Endothelial cell of umbilical vein (primary cell): ENCODE results near the gene PLEKHG1. TPM values are rescaled to one million over a fixed set of nuclear protein-coding genes. Genes with fewer than 3 reads are reported as not detected.

Source experiments
- BruUV-seq: library from RNA; stranded (reverse); fragments of 400-500 nt; replicated peaks from 2 replicates; lab custom pipeline; 2021; lab: Mats Ljungman, UMichigan
- CTCF ChIA-PET: fragments of 300-600, 350-600 bp; sonication (Branson Sonifier 250); formaldehyde crosslinking; loops from one replicate; lab custom pipeline; 2021; ENCODE audit warnings: antibody characterized with exemption, inconsistent platforms; lab: Charles Lee
- POLR2A ChIA-PET: fragments of 300-600, 350-600 bp; sonication (Branson Sonifier 250); formaldehyde crosslinking; loops from one replicate; lab custom pipeline; 2021; ENCODE audit warnings: antibody characterized with exemption, inconsistent platforms; lab: Charles Lee
- DNase-seq: peaks from one replicate; pipeline ENCODE4 v3.0.0-alpha.2; 2011; ENCODE audit warnings: low read depth, low spot score
- FAIRE-seq: peaks from 2 replicates; lab custom pipeline; 2011; peaks lifted over from hg19 to GRCh38; lab: Jason Lieb, UNC
- H2AFZ ChIP-seq: 2 replicates; pipeline ENCODE4 v1.6.0; 2012; ENCODE audit warnings: low read depth, low read length, control low read depth, inconsistent platforms
- H3K27ac ChIP-seq: 2 replicates; pipeline ENCODE4 v1.5.1; 2011; ENCODE audit warnings: low read depth, mild to moderate bottlenecking, control low read depth, low read length, moderate library complexity; ENCODE audit not compliant: insufficient read depth
- H3K27me3 ChIP-seq, 2 experiments: 2 replicates each; pipeline versions ENCODE4 v1.6.0 to v1.6.1; 2011; ENCODE audit warnings: low read length in 2 of 2, mixed read lengths in 1 of 2; ENCODE audit not compliant: control insufficient read depth in 2 of 2, insufficient read depth in 2 of 2
- H3K36me3 ChIP-seq, 2 experiments: 2 replicates in 1 of 2; 3 replicates in 1 of 2; pipeline ENCODE4 v1.5.1; 2011; ENCODE audit warnings: low read length in 2 of 2, mild to moderate bottlenecking in 1 of 2, moderate library complexity in 1 of 2; ENCODE audit not compliant: control insufficient read depth in 2 of 2, insufficient read depth in 2 of 2; ENCODE audit errors: extremely low read depth in 1 of 2
- H3K4me1 ChIP-seq: 3 replicates; pipeline ENCODE4 v1.5.1; 2011; ENCODE audit warnings: mild to moderate bottlenecking, low read length; ENCODE audit not compliant: control insufficient read depth, insufficient read depth; ENCODE audit errors: extremely low read depth
- H3K4me2 ChIP-seq: 2 replicates; pipeline ENCODE4 v1.6.1; 2011; ENCODE audit warnings: low read length, control low read depth, mixed read lengths; ENCODE audit not compliant: insufficient read depth
- H3K4me3 ChIP-seq, 3 experiments: fragments of 200-600 bp in 1 of 3; sonication (generic), shearing (Covaris generic) in 1 of 3; replicated peaks in 1 of 3; 2 replicates each; pipeline ENCODE4 v1.5.1; 2011 to 2016; ENCODE audit warnings: control low read depth in 3 of 3, low read length in 3 of 3, mild to moderate bottlenecking in 2 of 3, inconsistent platforms in 1 of 3, low read depth in 1 of 3, moderate library complexity in 1 of 3; ENCODE audit not compliant: insufficient read depth in 1 of 3
- H3K79me2 ChIP-seq: 2 replicates; pipeline ENCODE4 v1.6.0; 2012; ENCODE audit warnings: low read length, inconsistent platforms; ENCODE audit not compliant: control insufficient read depth, insufficient read depth
- H3K9ac ChIP-seq: replicated peaks from 2 replicates; pipeline ENCODE3; 2011; ENCODE audit warnings: low read length, control low read depth; ENCODE audit not compliant: insufficient read depth; ENCODE audit errors: extremely low read depth
- H3K9me1 ChIP-seq: replicated peaks from 3 replicates; pipeline ENCODE4 v1.6.0; 2011; ENCODE audit warnings: mild to moderate bottlenecking, low read length; ENCODE audit not compliant: control insufficient read depth, insufficient read depth; ENCODE audit errors: extremely low read depth
- H3K9me3 ChIP-seq: replicated peaks from 2 replicates; pipeline ENCODE4 v1.5.1; 2012; ENCODE audit warnings: low read length, inconsistent platforms; ENCODE audit not compliant: control insufficient read depth, insufficient read depth
- H4K20me1 ChIP-seq: replicated peaks from 2 replicates; pipeline ENCODE3; 2011; ENCODE audit warnings: mild to moderate bottlenecking, low read length; ENCODE audit not compliant: control insufficient read depth, insufficient read depth; ENCODE audit errors: extremely low read depth
- EZH2 ChIP-seq: IDR thresholded peaks from 2 replicates; pipeline ENCODE4 v1.6.1; 2012; ENCODE audit warnings: borderline replicate concordance, low read depth, mild to moderate bottlenecking, moderate library complexity, low read length, inconsistent platforms; ENCODE audit not compliant: severe bottlenecking
- FOS ChIP-seq: IDR thresholded peaks from 2 replicates; pipeline ENCODE4 v1.6.1; 2011; ENCODE audit warnings: mild to moderate bottlenecking, low read length, moderate library complexity, borderline replicate concordance; ENCODE audit not compliant: insufficient read depth
- GATA2 ChIP-seq: IDR thresholded peaks from 2 replicates; pipeline ENCODE4 v1.7.0; 2011; ENCODE audit warnings: low read depth, mild to moderate bottlenecking, moderate library complexity, mixed read lengths, low read length; ENCODE audit not compliant: insufficient read length, insufficient read depth
- JUN ChIP-seq: IDR thresholded peaks from 2 replicates; pipeline ENCODE4 v1.6.1; 2011; ENCODE audit warnings: borderline replicate concordance, low read depth; ENCODE audit not compliant: insufficient read length, insufficient read depth
- MYC ChIP-seq: IDR thresholded peaks from one replicate; pipeline ENCODE4 v1.6.1; 2011; ENCODE audit warnings: mild to moderate bottlenecking, low read depth, low read length
- POLR2A ChIP-seq: IDR thresholded peaks from 2 replicates; pipeline ENCODE4 v1.6.1; 2012; ENCODE audit warnings: low read depth, mild to moderate bottlenecking, control low read depth, low read length
- dilution Hi-C: fragments of 300-500 bp; cut with MboI; formaldehyde crosslinking; loops from one replicate; pipeline ENCODE4 v1.15.0; 2019; ENCODE audit warnings: low sequenced_read_pairs; ENCODE audit not compliant: extremely low pct_ligation_motif_present
- intact Hi-C: fragments of 100-400 bp; cut with micrococcal nuclease; formaldehyde crosslinking; loops from one replicate; pipeline ENCODE4 v1.10.0; 2022
- polyA plus RNA-seq, 4 experiments: library from polyadenylated mRNA; depleted of rRNA in 3 of 4; stranded (reverse) in 3 of 4; unstranded in 1 of 4; fragments of >200 nt; gene quantifications; 2 replicates each; pipeline versions ENCODE4 v1.2.1 to v1.2.3, GENCODE V29; 2011 to 2012; ENCODE audit warnings: missing spikeins in 1 of 4
- total RNA-seq: library from RNA; stranded (reverse); gene quantifications from 2 replicates; pipeline ENCODE4 v1.2.3, GENCODE V29; 2021
- TF ChIP-seq, protein P1 (sequence below), 2 donors: IDR thresholded peaks; 1 replicate in 1 of 2; 2 replicates in 1 of 2; pipeline ENCODE4 v1.5.1; 2011; ENCODE audit warnings: low read length in 2 of 2, mild to moderate bottlenecking in 2 of 2, moderate library complexity in 2 of 2, control low read depth in 1 of 2, inconsistent platforms in 1 of 2, low read depth in 1 of 2; ENCODE audit not compliant: insufficient read depth in 1 of 2; ENCODE audit errors: extremely low read depth in 1 of 2
- TF ChIP-seq, protein P2 (sequence below): IDR thresholded peaks from 2 replicates; pipeline ENCODE4 v1.6.1; 2011; ENCODE audit not compliant: insufficient read depth, insufficient read length

The PLEKHG1 gene
- total and polyA plus RNA-seq, 2 donors (not counting 3 experiments of a cell fraction or from before 2014, with no cell fraction given) = 8.8 to 62.5 TPM

DNA sequence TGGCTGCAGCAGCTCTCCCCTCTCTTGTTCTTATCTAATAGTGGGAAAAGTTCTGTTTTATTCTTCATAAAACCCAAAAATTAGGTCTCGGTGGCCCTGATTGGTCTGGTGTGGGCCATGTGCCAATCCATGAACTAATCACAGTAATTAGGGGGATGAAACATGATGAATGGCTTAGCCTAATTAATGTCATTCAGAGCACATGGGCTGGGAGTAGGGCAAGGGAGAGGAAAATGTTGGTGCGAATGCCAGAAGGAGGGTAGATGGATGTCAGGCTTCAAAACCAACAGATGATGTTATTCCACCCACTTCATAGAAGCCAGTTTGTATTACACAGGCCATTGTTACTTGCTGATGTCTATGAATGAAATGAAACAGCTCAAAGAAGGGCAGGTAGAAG lies 46.5 kb downstream of the PLEKHG1 start:
- no peak overlapping the region for H3K4me3 ChIP-seq
- H3K4me2 ChIP-seq = no peak overlapping the region
- peaks cover 2% of the 10 kb centered on the region for H4K20me1 ChIP-seq
- H2AFZ ChIP-seq = no peak overlapping the region
- no TSS peak for BruUV-seq
- H3K9me3 ChIP-seq = no peaks in the 10 kb centered on the region
- no peak overlapping the region for H3K27ac ChIP-seq
- DNase-seq (no peak), FAIRE-seq (no peak)
- H3K79me2 ChIP-seq = no peaks in the 10 kb centered on the region
- POLR2A ChIA-PET = no interaction called here
- H3K9me1 ChIP-seq = no peaks in the 10 kb centered on the region
- H3K9ac ChIP-seq = no peak overlapping the region
- H3K27me3 ChIP-seq = no peaks in the 10 kb centered on the region
- peaks cover 6% of the 10 kb centered on the region for H3K4me1 ChIP-seq
- no peaks in the 10 kb centered on the region for H3K36me3 ChIP-seq
- TF ChIP-seq, protein P1, sequence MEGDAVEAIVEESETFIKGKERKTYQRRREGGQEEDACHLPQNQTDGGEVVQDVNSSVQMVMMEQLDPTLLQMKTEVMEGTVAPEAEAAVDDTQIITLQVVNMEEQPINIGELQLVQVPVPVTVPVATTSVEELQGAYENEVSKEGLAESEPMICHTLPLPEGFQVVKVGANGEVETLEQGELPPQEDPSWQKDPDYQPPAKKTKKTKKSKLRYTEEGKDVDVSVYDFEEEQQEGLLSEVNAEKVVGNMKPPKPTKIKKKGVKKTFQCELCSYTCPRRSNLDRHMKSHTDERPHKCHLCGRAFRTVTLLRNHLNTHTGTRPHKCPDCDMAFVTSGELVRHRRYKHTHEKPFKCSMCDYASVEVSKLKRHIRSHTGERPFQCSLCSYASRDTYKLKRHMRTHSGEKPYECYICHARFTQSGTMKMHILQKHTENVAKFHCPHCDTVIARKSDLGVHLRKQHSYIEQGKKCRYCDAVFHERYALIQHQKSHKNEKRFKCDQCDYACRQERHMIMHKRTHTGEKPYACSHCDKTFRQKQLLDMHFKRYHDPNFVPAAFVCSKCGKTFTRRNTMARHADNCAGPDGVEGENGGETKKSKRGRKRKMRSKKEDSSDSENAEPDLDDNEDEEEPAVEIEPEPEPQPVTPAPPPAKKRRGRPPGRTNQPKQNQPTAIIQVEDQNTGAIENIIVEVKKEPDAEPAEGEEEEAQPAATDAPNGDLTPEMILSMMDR (IDR thresholded peaks at IDR 0.05; ENCODE audit: extremely low read depth in 1 of 2, insufficient read depth in 1 of 2, low read depth in 1 of 2, low read length in 2 of 2) = no peak
- TF ChIP-seq EZH2 = no peak
- intact Hi-C loops = no loop called here
- CTCF ChIA-PET = no interaction called here
- dilution Hi-C loops = no loop called here

DNA sequence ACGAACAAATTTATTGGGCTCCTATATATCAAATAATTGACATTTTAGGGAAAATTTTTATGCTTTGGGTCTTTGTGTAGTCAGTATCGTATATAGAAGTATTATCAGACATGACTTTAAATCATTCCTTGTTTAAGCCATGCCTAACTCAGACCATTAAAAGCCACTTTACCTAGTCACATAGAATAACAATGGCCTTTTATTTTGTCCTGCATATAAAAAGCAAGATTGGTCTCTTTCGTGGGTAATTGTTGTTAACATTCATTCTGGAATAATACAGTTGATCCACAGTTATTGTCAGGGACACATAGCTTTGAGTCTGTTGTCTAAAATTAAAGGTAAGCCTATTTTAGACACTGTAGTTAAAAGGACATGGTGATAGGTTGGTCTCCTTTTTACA lies 47.4 kb downstream of the PLEKHG1 start:
- TF ChIP-seq FOS = no peak
- no peak for TF ChIP-seq GATA2
- TF ChIP-seq POLR2A = no peak
- TF ChIP-seq, protein P1 (IDR thresholded peaks at IDR 0.05; ENCODE audit: extremely low read depth in 1 of 2, insufficient read depth in 1 of 2, low read depth in 1 of 2, low read length in 2 of 2) = no peak
- TF ChIP-seq JUN = no peak
- TF ChIP-seq, protein P2, sequence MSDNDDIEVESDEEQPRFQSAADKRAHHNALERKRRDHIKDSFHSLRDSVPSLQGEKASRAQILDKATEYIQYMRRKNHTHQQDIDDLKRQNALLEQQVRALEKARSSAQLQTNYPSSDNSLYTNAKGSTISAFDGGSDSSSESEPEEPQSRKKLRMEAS = no peak
- no peak for TF ChIP-seq MYC
- dilution Hi-C loops = no loop called here
- CTCF ChIA-PET = no interaction called here

More for the DNA sequence above, 47.4 kb downstream of the PLEKHG1 start:
- no TSS peak for BruUV-seq
- H2AFZ ChIP-seq = no peak overlapping the region
- no peaks in the 10 kb centered on the region for H3K36me3 ChIP-seq
- DNase-seq = no peak
- no peak overlapping the region for H3K4me3 ChIP-seq
- no peaks in the 10 kb centered on the region for H3K9me1 ChIP-seq
- no peak overlapping the region for H3K9ac ChIP-seq
- no peaks in the 10 kb centered on the region for H3K9me3 ChIP-seq
- FAIRE-seq = peak; percentile 8
- H4K20me1 ChIP-seq = peaks cover 2% of the 10 kb centered on the region
- POLR2A ChIA-PET = no interaction called here
- no peaks in the 10 kb centered on the region for H3K4me1 ChIP-seq
- H3K27ac ChIP-seq = no peak overlapping the region
- H3K4me2 ChIP-seq = no peak overlapping the region
- intact Hi-C loops = no loop called here
- H3K79me2 ChIP-seq = no peaks in the 10 kb centered on the region
- no peaks in the 10 kb centered on the region for H3K27me3 ChIP-seq
